OCI-LY1 (cell line): ENCODE data around the gene OXTR.

Experiments used
- H2AFZ ChIP-seq: fragments of 200-600 bp; sonication (generic), shearing (Covaris generic); 2 replicates; pipeline ENCODE4 v1.6.0; 2014; ENCODE audit warnings: antibody characterized with exemption, mild to moderate bottlenecking, low read length
- H3F3A ChIP-seq: fragments of 200-600 bp; sonication (generic), shearing (Covaris generic); 2 replicates; pipeline ENCODE4 v1.6.0; 2014; ENCODE audit warnings: mild to moderate bottlenecking, antibody characterized with exemption, low read length, moderate library complexity; ENCODE audit not compliant: insufficient read depth
- H3K27ac ChIP-seq: fragments of 200-600 bp; sonication (generic); 2 replicates; pipeline ENCODE4 v1.5.1; 2014; ENCODE audit warnings: low read length, mixed run types, mild to moderate bottlenecking, low read depth; ENCODE audit not compliant: poor library complexity, severe bottlenecking
- H3K27me3 ChIP-seq: fragments of 200-600 bp; sonication (generic); 2 replicates; pipeline ENCODE4 v1.6.0; 2014; ENCODE audit warnings: antibody characterized with exemption, mild to moderate bottlenecking, low read length, moderate library complexity; ENCODE audit not compliant: insufficient read depth
- H3K36me3 ChIP-seq: fragments of 200-600 bp; sonication (generic); 2 replicates; pipeline ENCODE4 v1.6.1; 2014; ENCODE audit warnings: mild to moderate bottlenecking, antibody characterized with exemption, low read length, moderate library complexity, mixed read lengths; ENCODE audit not compliant: insufficient read depth
- H3K4me1 ChIP-seq: fragments of 200-600 bp; sonication (generic); 2 replicates; pipeline ENCODE4 v1.5.1; 2014; ENCODE audit warnings: mild to moderate bottlenecking, low read length, moderate library complexity; ENCODE audit not compliant: insufficient read depth, severe bottlenecking
- H3K4me2 ChIP-seq: fragments of 200-600 bp; sonication (generic), shearing (Covaris generic); 2 replicates; pipeline ENCODE4 v1.6.1; 2014; ENCODE audit warnings: low read length
- H3K4me3 ChIP-seq: fragments of 200-600 bp; sonication (generic); 2 replicates; pipeline ENCODE4 v1.5.1; 2014; ENCODE audit warnings: low read length, low read depth, mild to moderate bottlenecking, mixed read lengths; ENCODE audit not compliant: poor library complexity, severe bottlenecking
- H3K79me2 ChIP-seq: fragments of 200-600 bp; shearing (Covaris generic); 2 replicates; pipeline ENCODE4 v1.6.1; 2016; ENCODE audit warnings: mixed run types, low read length, mixed read lengths; ENCODE audit not compliant: insufficient read depth
- H3K9ac ChIP-seq: fragments of 200-600 bp; sonication (generic), shearing (Covaris generic); 2 replicates; pipeline ENCODE4 v1.6.1; 2014; ENCODE audit warnings: mild to moderate bottlenecking, low read length, mixed read lengths
- H3K9me2 ChIP-seq: fragments of 200-600 bp; sonication (generic), shearing (Covaris generic); 2 replicates; pipeline ENCODE4 v1.6.1; 2014; ENCODE audit warnings: low read depth, mild to moderate bottlenecking, low read length, mixed read lengths
- H3K9me3 ChIP-seq: fragments of 200-600 bp; shearing (Covaris generic); 2 replicates; pipeline ENCODE4 v1.6.1; 2014; ENCODE audit warnings: low read length, mixed read lengths
- H4K20me1 ChIP-seq: fragments of 200-600 bp; sonication (generic), shearing (Covaris generic); 2 replicates; pipeline ENCODE4 v1.6.0; 2016; ENCODE audit warnings: mild to moderate bottlenecking, low read length; ENCODE audit not compliant: insufficient read depth
- CTCF ChIP-seq: fragments of 200-600 bp; sonication (generic), shearing (Covaris generic); IDR thresholded peaks from 2 replicates; pipeline ENCODE4 v1.5.1; 2017; ENCODE audit warnings: mild to moderate bottlenecking, antibody characterized with exemption, low read length, moderate library complexity, mixed read lengths
- EZH2 ChIP-seq: fragments of 200-600 bp; sonication (generic), shearing (Covaris generic); IDR thresholded peaks from 2 replicates; pipeline ENCODE4 v1.8.0; 2017; ENCODE audit warnings: borderline replicate concordance, mixed run types, mild to moderate bottlenecking, antibody characterized with exemption, low read length, moderate library complexity, mixed read lengths

The OXTR gene

GRCh38 chr3:8738639-8739038 lies 30.8 kb downstream of the OXTR start:
- H4K20me1 ChIP-seq, result no peaks in the 10 kb centered on the region
- H3K4me1 ChIP-seq, result no peaks in the 10 kb centered on the region
- no peaks in the 10 kb centered on the region for H3K9me3 ChIP-seq
- no peaks in the 10 kb centered on the region for H3K9me2 ChIP-seq
- H3K4me3 ChIP-seq, result no peak overlapping the region
- no peaks in the 10 kb centered on the region for H3F3A ChIP-seq
- H3K79me2 ChIP-seq, result no peaks in the 10 kb centered on the region
- no peak overlapping the region for H2AFZ ChIP-seq
- no peak for TF ChIP-seq CTCF
- TF ChIP-seq EZH2, result no peak
- peaks cover 5% of the 10 kb centered on the region; the same call in 1 of the 2 replicates for H3K27me3 ChIP-seq
- H3K36me3 ChIP-seq, result no peaks in the 10 kb centered on the region
- H3K9ac ChIP-seq, result no peak overlapping the region
- H3K4me2 ChIP-seq, result no peak overlapping the region
- no peak overlapping the region for H3K27ac ChIP-seq

GRCh38 chr3:8737823-8738222 lies 31.6 kb downstream of the OXTR start:
- TF ChIP-seq CTCF (no peak), EZH2 (no peak)
- Histone ChIP-seq H3K9me2 (no peaks in the 10 kb centered on the region), H3K36me3 (no peaks in the 10 kb centered on the region), H2AFZ (no peak overlapping the region), H3K4me2 (no peak overlapping the region), H3K27ac (no peak overlapping the region), H3F3A (no peaks in the 10 kb centered on the region), H3K4me1 (no peaks in the 10 kb centered on the region), H3K27me3 (peaks cover 5% of the 10 kb centered on the region; the same call in 1 of the 2 replicates), H3K9me3 (no peaks in the 10 kb centered on the region), H3K9ac (no peak overlapping the region), H4K20me1 (no peaks in the 10 kb centered on the region), H3K79me2 (no peaks in the 10 kb centered on the region), H3K4me3 (no peak overlapping the region)

- TF ChIP-seq CTCF (no peak), EZH2 (no peak)
These were observed 32.1 kb downstream of the OXTR start for GRCh38 chr3:8737301-8737700.

More at GRCh38 chr3:8737301-8737700, 32.1 kb downstream of the OXTR start:
- H3F3A ChIP-seq, result no peaks in the 10 kb centered on the region
- H3K4me1 ChIP-seq, result no peaks in the 10 kb centered on the region
- H2AFZ ChIP-seq, result no peak overlapping the region
- H3K4me2 ChIP-seq, result no peak overlapping the region
- no peak overlapping the region for H3K4me3 ChIP-seq
- H3K36me3 ChIP-seq, result no peaks in the 10 kb centered on the region
- no peaks in the 10 kb centered on the region for H4K20me1 ChIP-seq
- no peaks in the 10 kb centered on the region for H3K9me3 ChIP-seq
- no peaks in the 10 kb centered on the region for H3K79me2 ChIP-seq
- H3K27ac ChIP-seq, result no peak overlapping the region
- no peak overlapping the region for H3K9ac ChIP-seq
- no peaks in the 10 kb centered on the region for H3K9me2 ChIP-seq
- H3K27me3 ChIP-seq, result peaks cover 5% of the 10 kb centered on the region; the same call in 1 of the 2 replicates
